Measurements from ENCODE around the gene LRAT. TPM values are rescaled to one million over a fixed set of nuclear protein-coding genes. Genes with fewer than 3 reads are reported as not detected.

LRAT gene
- total and polyA plus RNA-seq, 2 of the 8 experiments (the other 6 are each of a cell fraction or from before 2014, with no cell fraction given): 4.3 to 10.3 TPM

Small RNA genes lying within 50 kb of the gene (small RNA-seq; reads per million reads assigned to genes)
- gene NDUFB2P1 (ENCODE audit: insufficient read depth) (not detected), gene RNU2-44P (ENCODE audit: insufficient read depth) (1.0 reads per million), gene RNU2-66P (ENCODE audit: insufficient read depth) (not detected)

Other genes starting within 250 kb of the LRAT start
- 98.2 and 108 TPM in 2 replicates for gene PLRG1, start 193.6 kb upstream of the LRAT start, total RNA-seq (2021; fragmentation: NEBNext Ultra II Directional; extraction: Animal tissue kit (Norgen Biotek cat#: 25700))
- 37.4 and 63.5 TPM in 2 replicates for gene PLRG1, start 193.6 kb upstream of the LRAT start, polyA plus RNA-seq (2011; rRNA removed)
- gene FGB, start 181.0 kb upstream of the LRAT start, total RNA-seq (2021; fragmentation: NEBNext Ultra II Directional; extraction: Animal tissue kit (Norgen Biotek cat#: 25700)): not detected in 2 replicates
- gene FGB, start 181.0 kb upstream of the LRAT start, polyA plus RNA-seq (2011; rRNA removed): not detected in 2 replicates
- not detected in 2 replicates for gene FGA, start 153.3 kb upstream of the LRAT start, total RNA-seq (2021; fragmentation: NEBNext Ultra II Directional; extraction: Animal tissue kit (Norgen Biotek cat#: 25700))
- not detected in 2 replicates for gene FGA, start 153.3 kb upstream of the LRAT start, polyA plus RNA-seq (2011; rRNA removed)
- gene FGG, start 131.3 kb upstream of the LRAT start, total RNA-seq (2021; fragmentation: NEBNext Ultra II Directional; extraction: Animal tissue kit (Norgen Biotek cat#: 25700)): not detected in 2 replicates
- gene FGG, start 131.3 kb upstream of the LRAT start, polyA plus RNA-seq (2011; rRNA removed): not detected in 2 replicates
- 0.29 and 0.54 TPM in 2 replicates for gene RBM46, start 37.3 kb downstream of the LRAT start, total RNA-seq (2021; fragmentation: NEBNext Ultra II Directional; extraction: Animal tissue kit (Norgen Biotek cat#: 25700))
- 0.06 and 0.12 TPM in 2 replicates for gene RBM46, start 37.3 kb downstream of the LRAT start, polyA plus RNA-seq (2011; rRNA removed)